Right lobe of liver (tissue), 4 donors: Measurements from ENCODE around the gene GZMB.

Source experiments
- CTCF ChIP-seq, 4 donors: fragments of 200-600 bp in 3 of 4; fragments of 450-650 bp in 1 of 4; IDR thresholded peaks; one replicate each; pipeline versions ENCODE4 v1.5.1 to v1.8.0; 2016 to 2022; ENCODE audit warnings: antibody characterized with exemption in 4 of 4, mild to moderate bottlenecking in 2 of 4
- POLR2A ChIP-seq: fragments of 450-650 bp; IDR thresholded peaks from one replicate; pipeline ENCODE4 v1.6.1; 2017; ENCODE audit warnings: antibody characterized with exemption, mild to moderate bottlenecking
- donor health status: DM: no; HTN: no; CAD: no.
- donor health status: DM: no; HTN: no; CAD: no.
- donor health status: DM: no; HTN: yes; CAD: no.

- TF ChIP-seq POLR2A (no peak), CTCF (IDR thresholded peaks at IDR 0.05) (no peak)
Observed at GRCh38 chr14:24659916-24660570, 26.1 kb upstream of the GZMB start.
